MCF 10A (cell line): Measurements from ENCODE around the gene CUBN. TPM values are rescaled to one million over a fixed set of nuclear protein-coding genes. Genes with fewer than 3 reads are reported as not detected.

ENCODE experiments used
- BruUV-seq: library from RNA; stranded (reverse); fragments of 400-500 nt; replicated peaks from 2 replicates; lab custom pipeline; 2021; lab: Mats Ljungman, UMichigan
- CTCF ChIA-PET: fragments of 300-600 bp; sonication (Branson Sonifier 250); formaldehyde crosslinking; extraction: SDS; loops from one replicate; lab custom pipeline; 2021; ENCODE audit warnings: antibody characterized with exemption, inconsistent platforms; lab: Yijun Ruan, JAX
- POLR2A ChIA-PET: fragments of 300-600, 350-650 bp; sonication (Branson Sonifier 250); formaldehyde crosslinking; extraction: SDS; loops from one replicate; lab custom pipeline; 2020; ENCODE audit warnings: antibody characterized with exemption, inconsistent platforms; lab: Yijun Ruan, JAX
- DNase-seq: peaks from one replicate; pipeline ENCODE4 v3.0.0-alpha.2; 2018; ENCODE audit not compliant: unreplicated experiment
- H3K27ac Mint-ChIP-seq: one replicate; pipeline ENCODE4 v1.8.0; 2022; ENCODE audit warnings: mild to moderate bottlenecking, low read depth, mixed read lengths; ENCODE audit not compliant: unreplicated experiment
- H3K27me3 Mint-ChIP-seq: one replicate; pipeline ENCODE4 v1.8.0; 2022; ENCODE audit warnings: mixed read lengths; ENCODE audit not compliant: insufficient read depth, unreplicated experiment
- H3K36me3 Mint-ChIP-seq: one replicate; pipeline ENCODE4 v1.8.0; 2022; ENCODE audit warnings: mild to moderate bottlenecking, moderate library complexity, mixed read lengths; ENCODE audit not compliant: insufficient read depth, unreplicated experiment
- H3K4me1 Mint-ChIP-seq: one replicate; pipeline ENCODE4 v1.8.0; 2022; ENCODE audit warnings: mixed read lengths; ENCODE audit not compliant: insufficient read depth, unreplicated experiment
- H3K4me3 Mint-ChIP-seq: one replicate; pipeline ENCODE4 v1.8.0; 2022; ENCODE audit warnings: mild to moderate bottlenecking, moderate library complexity, mixed read lengths; ENCODE audit not compliant: unreplicated experiment
- H3K9me3 Mint-ChIP-seq: one replicate; pipeline ENCODE4 v1.8.0; 2022; ENCODE audit warnings: mixed read lengths; ENCODE audit not compliant: unreplicated experiment
- intact Hi-C: fragments of 100-400 bp; cut with micrococcal nuclease; formaldehyde crosslinking; loops from 2 replicates; pipeline ENCODE4 v1.14.1; 2022
- total RNA-seq: library from RNA; stranded (reverse); gene quantifications from 2 replicates; pipeline ENCODE4 v1.2.3, GENCODE V29; 2022
- TF ChIP-seq, protein P1 (sequence below): fragments of 200-600 bp; IDR thresholded peaks from one replicate; pipeline ENCODE4 v1.8.0; 2022; ENCODE audit warnings: antibody characterized with exemption, mild to moderate bottlenecking; ENCODE audit not compliant: unreplicated experiment

Gene CUBN
- total RNA-seq, 1 experiment from 2014 or later: 1.3 TPM

DNA sequence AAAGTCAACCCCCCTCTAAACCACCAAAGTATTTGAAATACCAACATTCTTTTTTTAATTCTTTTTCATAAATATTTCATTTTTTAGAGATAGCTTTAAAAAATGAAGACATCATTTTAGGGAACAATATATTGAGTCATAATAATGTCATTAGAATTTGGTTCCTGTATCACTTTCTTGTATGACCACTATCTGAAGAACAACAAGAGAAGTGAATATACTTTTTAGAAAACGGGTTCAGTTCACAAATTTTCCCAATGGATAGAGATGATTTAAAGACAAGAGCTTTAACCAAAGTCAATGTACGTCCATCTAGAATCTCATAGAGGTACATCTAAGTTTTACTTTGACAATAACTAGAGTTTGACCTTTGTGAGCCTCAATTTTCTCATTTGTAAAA lies 48.2 kb downstream of the CUBN start:
- H3K4me1 Mint-ChIP-seq: peaks cover 2% of the 10 kb centered on the region
- intact Hi-C loops: no loop called here
- no TSS peak for BruUV-seq

DNA sequence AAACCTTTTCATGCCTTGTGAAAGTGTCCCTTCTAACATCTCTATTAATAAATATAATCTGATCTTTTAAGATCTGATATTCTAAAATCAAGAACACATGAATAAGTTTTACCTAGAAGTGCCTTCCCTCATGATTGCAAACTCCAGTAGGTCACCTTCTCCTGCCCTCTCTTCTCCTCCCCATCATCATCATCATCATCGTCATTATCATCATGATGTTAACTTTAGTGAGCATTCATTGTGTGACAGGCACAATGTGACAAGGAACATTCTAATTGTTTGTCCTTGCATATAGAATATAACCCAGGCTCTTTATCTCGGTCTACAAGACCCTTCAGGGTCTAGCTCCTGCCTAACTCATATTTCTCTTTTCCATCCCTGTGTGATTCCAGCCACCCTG lies 51.7 kb downstream of the CUBN start:
- H3K9me3 Mint-ChIP-seq: no peaks in the 10 kb centered on the region
- BruUV-seq: no TSS peak
- no peaks in the 10 kb centered on the region for H3K27me3 Mint-ChIP-seq
- ChIA-PET POLR2A (no interaction called here), CTCF (no interaction called here)
- H3K27ac Mint-ChIP-seq: no peak overlapping the region
- TF ChIP-seq, protein P1, sequence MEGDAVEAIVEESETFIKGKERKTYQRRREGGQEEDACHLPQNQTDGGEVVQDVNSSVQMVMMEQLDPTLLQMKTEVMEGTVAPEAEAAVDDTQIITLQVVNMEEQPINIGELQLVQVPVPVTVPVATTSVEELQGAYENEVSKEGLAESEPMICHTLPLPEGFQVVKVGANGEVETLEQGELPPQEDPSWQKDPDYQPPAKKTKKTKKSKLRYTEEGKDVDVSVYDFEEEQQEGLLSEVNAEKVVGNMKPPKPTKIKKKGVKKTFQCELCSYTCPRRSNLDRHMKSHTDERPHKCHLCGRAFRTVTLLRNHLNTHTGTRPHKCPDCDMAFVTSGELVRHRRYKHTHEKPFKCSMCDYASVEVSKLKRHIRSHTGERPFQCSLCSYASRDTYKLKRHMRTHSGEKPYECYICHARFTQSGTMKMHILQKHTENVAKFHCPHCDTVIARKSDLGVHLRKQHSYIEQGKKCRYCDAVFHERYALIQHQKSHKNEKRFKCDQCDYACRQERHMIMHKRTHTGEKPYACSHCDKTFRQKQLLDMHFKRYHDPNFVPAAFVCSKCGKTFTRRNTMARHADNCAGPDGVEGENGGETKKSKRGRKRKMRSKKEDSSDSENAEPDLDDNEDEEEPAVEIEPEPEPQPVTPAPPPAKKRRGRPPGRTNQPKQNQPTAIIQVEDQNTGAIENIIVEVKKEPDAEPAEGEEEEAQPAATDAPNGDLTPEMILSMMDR: no peak
- no peak overlapping the region for H3K4me3 Mint-ChIP-seq
- intact Hi-C loops: loop anchor here (5.0 kb wide), 1 partner anchor 51 kb away; no protein-coding TSS in a partner anchor
- peaks cover 23% of the 10 kb centered on the region for H3K4me1 Mint-ChIP-seq
- no peak for DNase-seq
- H3K36me3 Mint-ChIP-seq: no peaks in the 10 kb centered on the region

More for the DNA sequence above, 48.2 kb downstream of the CUBN start:
- POLR2A ChIA-PET: interaction anchor here (0.7 kb wide), 1 partner anchor 266 kb away, joined by 3 read pairs; no protein-coding TSS in a partner anchor
- H3K36me3 Mint-ChIP-seq: no peaks in the 10 kb centered on the region
- H3K4me3 Mint-ChIP-seq: no peak overlapping the region
- no peak overlapping the region for H3K27ac Mint-ChIP-seq
- TF ChIP-seq, protein P1: no peak
- CTCF ChIA-PET: interaction anchor here (0.6 kb wide), 1 partner anchor 131 kb away, joined by 3 read pairs; no protein-coding TSS in a partner anchor
- no peak for DNase-seq
- no peaks in the 10 kb centered on the region for H3K27me3 Mint-ChIP-seq
- no peaks in the 10 kb centered on the region for H3K9me3 Mint-ChIP-seq

DNA sequence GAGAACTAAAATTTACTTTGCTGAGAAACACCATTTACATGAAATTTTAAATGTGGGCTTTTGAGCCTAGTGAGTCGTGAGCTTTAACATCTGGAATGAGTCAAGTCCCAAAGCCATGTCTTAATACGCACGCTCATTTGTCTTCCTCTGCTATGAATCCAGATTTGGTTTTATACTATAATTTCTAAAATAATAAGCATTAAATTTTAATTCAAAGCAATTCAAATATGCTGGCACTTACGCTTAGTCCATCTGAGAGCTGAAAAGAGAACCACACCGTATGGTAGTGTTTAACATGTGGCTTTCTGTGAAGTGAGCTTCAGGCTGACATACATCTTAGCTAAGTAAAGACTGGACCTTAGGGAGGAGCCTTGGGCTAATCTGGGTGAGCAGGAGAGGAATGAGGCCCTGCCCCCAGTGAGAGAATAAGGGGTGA lies 52.2 kb downstream of the CUBN start:
- peaks cover 24% of the 10 kb centered on the region for H3K4me1 Mint-ChIP-seq
- POLR2A ChIA-PET: no interaction called here

DNA sequence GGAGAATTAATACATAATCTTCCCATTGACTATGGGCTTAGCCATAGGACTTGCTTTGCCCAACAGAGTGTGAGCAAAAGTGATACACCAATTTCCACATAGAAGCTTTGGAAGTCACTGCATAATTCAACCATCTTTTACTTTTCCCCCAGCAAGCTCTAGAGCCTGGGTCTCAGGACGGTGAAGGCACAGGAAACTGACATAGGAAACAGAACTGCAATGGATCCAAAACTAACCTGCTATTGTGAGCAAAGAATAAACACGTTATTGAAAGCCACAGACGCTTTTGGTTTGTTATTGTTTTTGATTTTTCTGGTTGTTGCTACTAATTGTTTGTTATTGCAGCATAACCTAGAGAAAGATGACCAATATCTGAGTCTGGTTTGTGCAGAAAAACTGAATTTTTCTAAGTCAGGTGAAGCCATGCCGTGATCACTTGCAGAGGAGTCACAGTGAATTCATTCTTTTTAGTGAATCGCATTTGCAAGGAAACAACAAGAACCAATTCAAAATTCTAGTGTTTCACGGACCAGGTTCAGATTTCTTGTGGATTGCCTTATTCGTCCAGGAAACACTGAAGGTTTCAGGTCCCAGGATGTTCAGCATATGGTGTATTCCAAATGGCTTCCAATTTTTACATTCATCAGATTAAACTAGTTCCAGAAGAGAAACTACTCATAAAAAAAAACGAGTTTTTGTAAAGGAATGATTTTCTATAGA lies 52.8 kb downstream of the CUBN start:
- Mint-ChIP-seq H3K27ac (peak overlapping the region; percentile 54), H3K4me1 (peaks cover 29% of the 10 kb centered on the region), H3K27me3 (no peaks in the 10 kb centered on the region), H3K36me3 (no peaks in the 10 kb centered on the region), H3K4me3 (no peak overlapping the region), H3K9me3 (no peaks in the 10 kb centered on the region)
- intact Hi-C loops: loop anchor here (5.0 kb wide), 1 partner anchor 49 kb away; no protein-coding TSS in a partner anchor
- no peak for DNase-seq
- ChIA-PET CTCF (interaction anchor here (0.7 kb wide), 1 partner anchor 19 kb away, joined by 3 read pairs; no protein-coding TSS in a partner anchor), POLR2A (interaction anchor here (1.4 to 4.1 kb wide), 3 partner anchors 13 to 72 kb away, joined by 3 to 27 read pairs (median 4); no protein-coding TSS in a partner anchor)
- no TSS peak for BruUV-seq
- TF ChIP-seq, protein P1: no peak

More for the DNA sequence above, 52.2 kb downstream of the CUBN start:
- no peaks in the 10 kb centered on the region for H3K36me3 Mint-ChIP-seq
- CTCF ChIA-PET: interaction anchor here (0.7 kb wide), 1 partner anchor 19 kb away, joined by 3 read pairs; no protein-coding TSS in a partner anchor
- BruUV-seq: no TSS peak
- H3K27me3 Mint-ChIP-seq: no peaks in the 10 kb centered on the region
- H3K4me3 Mint-ChIP-seq: no peak overlapping the region
- H3K9me3 Mint-ChIP-seq: no peaks in the 10 kb centered on the region
- H3K27ac Mint-ChIP-seq: no peak overlapping the region
- intact Hi-C loops: loop anchor here (5.0 kb wide), 1 partner anchor 50 kb away; no protein-coding TSS in a partner anchor
- DNase-seq: no peak
- TF ChIP-seq, protein P1: no peak
